AG04449 (cell line): ENCODE data around the gene PTGES3L.
A peak's percentile ranks its signal among the peaks of the same experiment; 100 is the strongest.
"Not testable (repeated sequence)": the region's sequence is repeated elsewhere in the genome, so short reads cannot be mapped to it uniquely, and the experiment has no call there.

Source experiments
- CTCF ChIA-PET: fragments of 350-600 bp; formaldehyde crosslinking; extraction: SDS; loops from one replicate; lab custom pipeline; 2021; ENCODE audit warnings: antibody characterized with exemption; lab: Yijun Ruan, JAX
- POLR2A ChIA-PET: fragments of 400-600, 350-600 bp; formaldehyde crosslinking; extraction: SDS; loops from one replicate; lab custom pipeline; 2020; ENCODE audit warnings: antibody characterized with exemption, inconsistent platforms; lab: Yijun Ruan, JAX
- DNase-seq: peaks from one replicate; pipeline ENCODE4 v3.0.0-alpha.2; 2010; ENCODE audit warnings: low read depth, low spot score
- H3K4me3 ChIP-seq: 2 replicates; pipeline ENCODE4 v1.5.1; 2011; ENCODE audit warnings: low read depth, mild to moderate bottlenecking, control low read depth, low read length
- TF ChIP-seq, protein P1 (sequence below): IDR thresholded peaks from one replicate; pipeline ENCODE4 v1.5.1; 2011; ENCODE audit warnings: mild to moderate bottlenecking, moderate library complexity, low read length, control low read depth, inconsistent platforms; ENCODE audit not compliant: insufficient read depth; ENCODE audit errors: missing control alignments

PTGES3L gene

DNA sequence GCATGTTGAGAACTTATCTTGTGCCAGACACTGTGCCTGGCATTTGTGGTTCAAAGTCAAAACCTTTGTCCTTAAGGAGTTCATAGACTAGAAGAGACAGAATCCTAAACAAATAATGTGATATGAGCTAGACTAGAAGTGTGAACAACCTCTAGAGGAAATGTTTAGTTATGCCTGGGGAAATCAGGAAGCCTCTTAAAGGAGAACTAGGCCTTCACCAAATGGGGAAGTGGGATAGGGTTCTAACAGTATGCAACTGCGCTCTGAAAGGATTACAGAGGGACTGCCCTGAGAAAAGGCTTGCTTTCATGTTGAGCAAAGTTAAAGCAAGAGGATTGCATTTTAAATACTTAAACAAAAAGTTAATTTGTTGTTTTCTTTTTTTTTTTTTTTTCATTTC is 5.3 kb upstream of the PTGES3L start:
- POLR2A ChIA-PET, result no interaction called here

DNA sequence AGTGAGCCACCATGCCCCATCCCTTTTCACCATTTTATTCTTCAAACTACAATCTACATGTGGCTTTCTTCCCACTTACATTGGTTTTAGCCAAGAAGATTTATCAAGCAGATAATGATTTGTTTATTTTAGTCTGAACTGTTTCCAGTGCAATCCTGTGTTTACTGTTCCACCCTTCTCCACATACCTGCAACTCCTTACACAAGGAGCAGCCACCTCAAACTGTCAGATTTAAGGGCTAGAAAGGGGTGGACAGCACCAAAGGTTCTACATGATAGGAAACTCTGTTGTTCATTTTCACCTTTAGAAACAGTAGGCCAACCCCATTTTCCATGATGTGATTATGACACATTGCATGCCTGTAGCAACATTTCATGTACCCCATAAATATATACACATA is 2.4 kb upstream of the PTGES3L start:
- CTCF ChIA-PET, result interaction anchor here (2.5 kb wide), 1 partner anchor 16 kb away, joined by 14 read pairs; the partner anchor contains the start of gene RPL27
- POLR2A ChIA-PET, result no interaction called here
- TF ChIP-seq, protein P1, sequence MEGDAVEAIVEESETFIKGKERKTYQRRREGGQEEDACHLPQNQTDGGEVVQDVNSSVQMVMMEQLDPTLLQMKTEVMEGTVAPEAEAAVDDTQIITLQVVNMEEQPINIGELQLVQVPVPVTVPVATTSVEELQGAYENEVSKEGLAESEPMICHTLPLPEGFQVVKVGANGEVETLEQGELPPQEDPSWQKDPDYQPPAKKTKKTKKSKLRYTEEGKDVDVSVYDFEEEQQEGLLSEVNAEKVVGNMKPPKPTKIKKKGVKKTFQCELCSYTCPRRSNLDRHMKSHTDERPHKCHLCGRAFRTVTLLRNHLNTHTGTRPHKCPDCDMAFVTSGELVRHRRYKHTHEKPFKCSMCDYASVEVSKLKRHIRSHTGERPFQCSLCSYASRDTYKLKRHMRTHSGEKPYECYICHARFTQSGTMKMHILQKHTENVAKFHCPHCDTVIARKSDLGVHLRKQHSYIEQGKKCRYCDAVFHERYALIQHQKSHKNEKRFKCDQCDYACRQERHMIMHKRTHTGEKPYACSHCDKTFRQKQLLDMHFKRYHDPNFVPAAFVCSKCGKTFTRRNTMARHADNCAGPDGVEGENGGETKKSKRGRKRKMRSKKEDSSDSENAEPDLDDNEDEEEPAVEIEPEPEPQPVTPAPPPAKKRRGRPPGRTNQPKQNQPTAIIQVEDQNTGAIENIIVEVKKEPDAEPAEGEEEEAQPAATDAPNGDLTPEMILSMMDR, result no peak
- peak overlapping the region; percentile 8; the same call in 1 of the 2 replicates for H3K4me3 ChIP-seq
- no peak for DNase-seq

More for the DNA sequence above, 5.3 kb upstream of the PTGES3L start:
- no peak for DNase-seq
- CTCF ChIA-PET, result interaction anchor here (4.5 kb wide), 1 partner anchor 13 kb away, joined by 35 read pairs; the partner anchor contains the start of gene RPL27
- TF ChIP-seq, protein P1, result no peak
- H3K4me3 ChIP-seq, result no peak overlapping the region

DNA sequence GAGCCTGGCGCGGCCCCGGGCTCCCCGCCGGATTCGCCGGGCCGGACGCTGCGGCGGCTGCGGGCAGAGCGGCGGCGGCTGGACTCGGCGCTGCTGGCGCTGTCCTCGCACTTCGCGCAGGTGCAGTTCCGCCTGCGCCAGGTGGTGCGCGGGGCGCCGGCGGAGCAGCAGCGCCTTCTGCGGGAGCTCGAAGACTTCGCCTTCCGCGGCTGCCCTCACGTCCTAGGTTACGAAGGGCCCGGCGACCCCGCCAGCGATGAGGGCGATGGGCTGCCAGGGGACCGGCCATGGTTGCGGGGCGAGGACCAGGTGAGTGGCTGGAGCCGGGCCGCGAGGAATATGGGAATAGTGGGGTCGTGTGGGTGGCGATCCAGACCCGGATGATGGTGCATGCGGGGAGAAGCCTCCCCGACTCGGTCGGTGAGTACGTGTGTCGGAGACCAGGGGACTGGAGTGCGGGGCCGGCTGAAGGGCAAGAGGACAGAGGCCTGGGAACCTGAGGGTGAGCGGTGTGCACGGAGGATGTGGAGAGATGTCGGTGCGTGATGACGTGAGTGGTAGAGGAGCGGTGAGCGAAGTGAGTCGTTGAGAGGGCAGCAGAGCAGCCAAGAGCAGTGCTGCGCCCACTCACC is 1.0 kb upstream of the PTGES3L start:
- TF ChIP-seq, protein P1, result no peak
- DNase-seq, result no peak
- H3K4me3 ChIP-seq, result peak overlapping the region; percentile 78
- ChIA-PET CTCF (no interaction called here), POLR2A (no interaction called here)

DNA sequence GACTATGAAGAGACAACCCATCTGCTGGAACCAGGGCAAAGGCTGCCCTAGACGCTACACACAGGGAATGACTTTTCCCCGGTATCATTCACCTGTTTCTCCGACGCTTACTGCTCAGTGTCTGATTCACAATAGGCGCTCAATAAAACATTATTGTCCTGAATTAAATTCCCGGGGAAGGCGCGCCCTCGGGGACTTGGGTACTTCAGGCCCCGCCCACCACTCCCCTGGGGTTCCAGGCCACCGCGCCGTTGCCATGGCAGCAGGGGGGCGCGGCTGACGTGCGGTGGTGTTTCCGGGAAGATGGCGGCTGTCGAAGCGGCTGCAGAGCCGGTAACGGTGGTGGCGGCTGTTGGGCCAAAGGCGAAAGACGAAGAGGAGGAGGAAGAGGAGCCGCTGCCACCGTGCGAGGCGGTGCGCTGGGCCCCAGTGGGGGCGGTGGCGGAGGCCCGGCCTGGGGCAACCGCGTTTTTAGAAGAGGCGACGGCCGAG is 440 bp upstream of the PTGES3L start, which contains the start of gene RUNDC1:
RUNDC1 (plus strand) TSS at position 292 of the 492 bp plus-strand sequence; CDS start at position 304, 12 bp downstream.
- ChIA-PET CTCF (interaction anchor here (2.6 kb wide), 1 partner anchor 18 kb away, joined by 14 read pairs; the partner anchor contains the start of gene RPL27), POLR2A (interaction anchor here (1.0 kb wide), 1 partner anchor 18 kb away, joined by 5 read pairs; the partner anchor contains the start of gene RPL27)
- TF ChIP-seq, protein P1, result no peak
- H3K4me3 ChIP-seq, result peak within 1 kb of the TSS; percentile 78
- DNase-seq, result no peak

DNA sequence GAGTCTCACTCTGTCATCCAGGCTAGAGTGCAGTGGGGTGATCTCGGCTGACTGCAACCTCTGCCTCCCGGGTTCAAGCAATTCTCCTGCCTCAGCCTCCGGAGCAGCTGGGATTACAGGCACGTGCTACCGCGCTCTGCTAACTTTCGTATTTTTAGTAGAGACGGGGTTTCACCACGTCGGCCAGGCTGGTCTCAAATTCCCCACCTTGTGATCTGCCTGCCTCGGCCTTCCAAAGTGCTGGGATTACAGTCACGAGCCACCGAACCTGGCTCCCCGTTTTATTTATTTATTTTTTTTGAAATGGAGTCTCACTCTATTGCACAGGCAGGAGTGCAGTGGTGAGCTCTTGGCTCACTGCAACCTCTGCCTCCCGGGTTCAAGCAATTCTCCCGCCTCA is 4.2 kb downstream of the PTGES3L start:
- H3K4me3 ChIP-seq, DNase-seq: not testable (repeated sequence)
- ChIA-PET CTCF (interaction anchor here (0.9 to 1.4 kb wide), 2 partner anchors 21 to 22 kb away, joined by 3 to 4 read pairs; partner anchors contain the start of gene RPL27), POLR2A (interaction anchor here (0.6 to 1.5 kb wide), 2 partner anchors 17 to 22 kb away, joined by 3 to 4 read pairs; partner anchors contain the start of gene RPL27)

DNA sequence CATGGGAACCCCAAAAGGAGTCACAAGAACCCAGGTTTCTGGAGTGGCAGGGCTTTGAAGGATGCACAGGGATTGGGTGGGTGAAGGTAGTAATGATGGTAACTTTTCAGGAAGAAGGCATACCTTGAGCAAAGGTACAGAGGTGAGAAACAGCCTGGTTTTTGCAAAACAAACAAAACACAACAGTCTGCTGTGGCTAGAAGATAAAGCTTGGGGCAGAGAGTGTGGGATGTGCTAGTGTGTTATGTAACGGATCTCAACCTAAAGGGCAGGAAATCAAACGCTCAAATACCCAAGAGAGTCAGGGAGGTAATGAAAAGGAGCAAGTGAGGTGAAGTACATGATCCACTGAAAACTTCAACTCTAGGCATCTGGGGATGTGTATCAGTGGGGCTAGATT is 4.6 kb downstream of the PTGES3L start:
- no peak overlapping the region for H3K4me3 ChIP-seq
- DNase-seq, result no peak
- POLR2A ChIA-PET, result no interaction called here
- TF ChIP-seq, protein P1, result no peak
- CTCF ChIA-PET, result interaction anchor here (1.4 kb wide), 1 partner anchor 23 kb away, joined by 4 read pairs; the partner anchor contains the start of gene RPL27

DNA sequence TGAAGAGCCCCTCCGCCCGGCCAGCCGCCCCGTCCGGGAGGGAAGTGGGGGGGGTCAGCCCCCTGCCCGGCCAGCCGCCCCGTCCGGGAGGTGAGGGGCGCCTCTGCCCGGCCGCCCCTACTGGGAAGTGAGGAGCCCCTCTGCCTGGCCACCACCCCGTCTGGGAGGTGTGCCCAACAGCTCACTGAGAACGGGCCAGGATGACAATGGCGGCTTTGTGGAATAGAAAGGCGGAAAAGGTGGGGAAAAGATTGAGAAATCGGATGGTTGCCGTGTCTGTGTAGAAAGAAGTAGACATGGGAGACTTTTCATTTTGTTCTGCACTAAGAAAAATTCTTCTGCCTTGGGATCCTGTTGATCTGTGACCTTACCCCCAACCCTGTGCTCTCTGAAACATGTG is 6.6 kb downstream of the PTGES3L start:
- H3K4me3 ChIP-seq, CTCF ChIA-PET, DNase-seq, POLR2A ChIA-PET: not testable (repeated sequence)
